ENCODE data around the gene SLC6A17.

Gene SLC6A17

GRCh38 chr1:110148961-110149360 is 1.3 kb upstream of the SLC6A17 start:
- H3K9ac ChIP-seq (ENCODE audit: low read length) = no peak overlapping the region
- no peak for DNase-seq

GRCh38 chr1:110151175-110151669 is 928 bp downstream of the SLC6A17 start:
- no peaks in the 10 kb centered on the region for H4K20me1 ChIP-seq (ENCODE audit: insufficient read depth, low read length)
- no peaks in the 10 kb centered on the region for H3F3A ChIP-seq (ENCODE audit: insufficient read depth, low read length)
- H3K9ac ChIP-seq (ENCODE audit: low read length) = no peak overlapping the region
- no peaks in the 10 kb centered on the region for H3K9me3 ChIP-seq (replicated peaks; ENCODE audit: insufficient read depth, low read length)
- H3K4me2 ChIP-seq (ENCODE audit: low read depth, low read length) = no peak overlapping the region
- no peak overlapping the region for H2AFZ ChIP-seq (ENCODE audit: low read length)
- H3K36me3 ChIP-seq (replicated peaks; ENCODE audit: insufficient read depth, low read length) = no peaks in the 10 kb centered on the region
- H3K9me2 ChIP-seq (replicated peaks; ENCODE audit: insufficient read depth, low read length) = no peaks in the 10 kb centered on the region
- H3K79me2 ChIP-seq (ENCODE audit: low read length) = no peaks in the 10 kb centered on the region
- TF ChIP-seq EZH2phosphoT487 (IDR thresholded peaks at IDR 0.05; ENCODE audit: low read length) (no peak), CTCF (IDR thresholded peaks at IDR 0.05; ENCODE audit: low read length) (no peak), EZH2 (optimal IDR thresholded peaks at IDR 0.05; ENCODE audit: low read depth, low read length) (no peak)
- H3K4me1 ChIP-seq (ENCODE audit: low read length) = no peaks in the 10 kb centered on the region
- no peaks in the 10 kb centered on the region for H3K27me3 ChIP-seq (replicated peaks; ENCODE audit: insufficient read depth, low read length)
- H3K27ac ChIP-seq (ENCODE audit: low read length) = no peak overlapping the region
- H3K4me3 ChIP-seq (ENCODE audit: low read length) = no peak overlapping the region
- DNase-seq = no peak

More at GRCh38 chr1:110148961-110149360, 1.3 kb upstream of the SLC6A17 start:
- Histone ChIP-seq H3K36me3 (replicated peaks; ENCODE audit: insufficient read depth, low read length) (no peaks in the 10 kb centered on the region), H3K4me2 (ENCODE audit: low read depth, low read length) (no peak overlapping the region), H3K4me3 (ENCODE audit: low read length) (no peak overlapping the region), H3K4me1 (ENCODE audit: low read length) (no peaks in the 10 kb centered on the region), H3K27me3 (replicated peaks; ENCODE audit: insufficient read depth, low read length) (no peaks in the 10 kb centered on the region), H3K9me2 (replicated peaks; ENCODE audit: insufficient read depth, low read length) (no peaks in the 10 kb centered on the region), H3K9me3 (replicated peaks; ENCODE audit: insufficient read depth, low read length) (no peaks in the 10 kb centered on the region), H3K79me2 (ENCODE audit: low read length) (no peaks in the 10 kb centered on the region), H3F3A (ENCODE audit: insufficient read depth, low read length) (no peaks in the 10 kb centered on the region), H2AFZ (ENCODE audit: low read length) (no peak overlapping the region), H3K27ac (ENCODE audit: low read length) (no peak overlapping the region), H4K20me1 (ENCODE audit: insufficient read depth, low read length) (no peaks in the 10 kb centered on the region)
- no peak; the same call in 1 of the 2 replicates for TF ChIP-seq CTCF (IDR thresholded peaks at IDR 0.05; ENCODE audit: low read length)
- no peak for TF ChIP-seq EZH2 (optimal IDR thresholded peaks at IDR 0.05; ENCODE audit: low read depth, low read length)
- no peak for TF ChIP-seq EZH2phosphoT487 (IDR thresholded peaks at IDR 0.05; ENCODE audit: low read length)

GRCh38 chr1:110152133-110152785 is 2.0 kb downstream of the SLC6A17 start:
- Histone ChIP-seq H3K79me2 (ENCODE audit: low read length) (no peaks in the 10 kb centered on the region), H3K27ac (ENCODE audit: low read length) (no peak overlapping the region), H3K36me3 (replicated peaks; ENCODE audit: insufficient read depth, low read length) (no peaks in the 10 kb centered on the region), H3K4me2 (ENCODE audit: low read depth, low read length) (no peak overlapping the region), H2AFZ (ENCODE audit: low read length) (no peak overlapping the region), H3K4me3 (ENCODE audit: low read length) (no peak overlapping the region), H3K9me2 (replicated peaks; ENCODE audit: insufficient read depth, low read length) (no peaks in the 10 kb centered on the region), H4K20me1 (ENCODE audit: insufficient read depth, low read length) (no peaks in the 10 kb centered on the region), H3F3A (ENCODE audit: insufficient read depth, low read length) (no peaks in the 10 kb centered on the region), H3K9me3 (replicated peaks; ENCODE audit: insufficient read depth, low read length) (no peaks in the 10 kb centered on the region), H3K27me3 (replicated peaks; ENCODE audit: insufficient read depth, low read length) (no peaks in the 10 kb centered on the region), H3K4me1 (ENCODE audit: low read length) (no peaks in the 10 kb centered on the region), H3K9ac (ENCODE audit: low read length) (no peak overlapping the region)
- TF ChIP-seq CTCF (IDR thresholded peaks at IDR 0.05; ENCODE audit: low read length) = no peak
- no peak for TF ChIP-seq EZH2phosphoT487 (IDR thresholded peaks at IDR 0.05; ENCODE audit: low read length)
- TF ChIP-seq EZH2 (optimal IDR thresholded peaks at IDR 0.05; ENCODE audit: low read depth, low read length) = no peak
- no peak for DNase-seq

Data from MM.1S (cell line).